ENCODE measurements around the gene RNF183. TPM values are rescaled to one million over a fixed set of nuclear protein-coding genes. Genes with fewer than 3 reads are reported as not detected.

Gene RNF183
- total and polyA plus RNA-seq, 9 of the 15 experiments (the other 6 are each of a cell fraction or from before 2014, with no cell fraction given) = 0.04 to 2.0 (median 0.16) TPM; not detected in 5

DNA sequence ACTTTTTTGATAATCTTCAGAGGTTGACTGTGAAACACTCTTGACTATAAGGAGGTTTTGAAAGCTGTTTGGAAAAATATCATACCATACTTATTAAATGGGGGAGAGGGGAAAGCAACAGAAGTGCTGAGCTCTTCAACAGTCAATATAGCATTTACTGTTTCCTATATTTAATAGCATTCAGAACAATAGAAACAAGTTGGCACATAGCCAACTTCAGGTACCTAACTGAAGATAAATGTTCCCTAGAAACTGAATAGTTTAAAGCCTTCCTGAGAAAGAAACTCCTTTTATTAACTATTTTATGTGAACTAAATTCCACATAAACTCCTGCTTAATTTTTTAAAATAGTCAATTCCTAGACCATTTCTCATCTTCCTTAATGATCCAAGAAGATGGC, 55.5 kb downstream of the RNF183 start:
- H3K4me2 ChIP-seq (ENCODE audit: insufficient read depth, low read length) = no peak overlapping the region
- H3K27ac ChIP-seq (ENCODE audit: extremely low read depth, low read depth, low read length) = no peak overlapping the region
- no peak overlapping the region for H2AFZ ChIP-seq (ENCODE audit: low read depth, low read length)
- intact Hi-C loops (cut with micrococcal nuclease) = no loop called here
- no peaks in the 10 kb centered on the region for H3K9me3 ChIP-seq (replicated peaks; ENCODE audit: control insufficient read depth, insufficient read depth, low read depth, low read length)
- BruUV-seq (replicated peaks) = no TSS peak
- TF ChIP-seq NCOA4 (IDR thresholded peaks at IDR 0.05; ENCODE audit: partially characterized antibody) (no peak), POLR2AphosphoS5 (IDR thresholded peaks at IDR 0.05; ENCODE audit: control insufficient read depth, insufficient read depth, low read depth, low read length) (no peak), NFIX (CRISPR knock-in tag; IDR thresholded peaks at IDR 0.05; ENCODE audit: low read depth) (peak; percentile 94), NFIC (IDR thresholded peaks at IDR 0.05) (peak; percentile 96)
- TF ChIP-seq, protein P1, sequence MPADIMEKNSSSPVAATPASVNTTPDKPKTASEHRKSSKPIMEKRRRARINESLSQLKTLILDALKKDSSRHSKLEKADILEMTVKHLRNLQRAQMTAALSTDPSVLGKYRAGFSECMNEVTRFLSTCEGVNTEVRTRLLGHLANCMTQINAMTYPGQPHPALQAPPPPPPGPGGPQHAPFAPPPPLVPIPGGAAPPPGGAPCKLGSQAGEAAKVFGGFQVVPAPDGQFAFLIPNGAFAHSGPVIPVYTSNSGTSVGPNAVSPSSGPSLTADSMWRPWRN (IDR thresholded peaks at IDR 0.05; ENCODE audit: low read depth) = no peak
- peaks cover 0 to 3% of the 10 kb centered on the region in 2 experiments; a peak in 2 of 5 replicates for H3K4me1 ChIP-seq (replicated peaks in 1 of 2; ENCODE audit: control insufficient read depth in 2 of 2, insufficient read depth in 2 of 2, low read length in 2 of 2)
- DNase-seq (ENCODE audit: extremely low read depth in 1 of 4, low spot score in 3 of 4) = no peak
- no peak for FAIRE-seq
- no peaks in the 10 kb centered on the region for H3K9me1 ChIP-seq (ENCODE audit: control insufficient read depth, insufficient read depth, low read length)
- CTCF ChIA-PET (ENCODE audit: low intra/inter-chr PET ratio) = no interaction called here
- no peaks in the 10 kb centered on the region; the same call in 2 of the 3 replicates for H3K36me3 ChIP-seq (ENCODE audit: control insufficient read depth, insufficient read depth, low read length)
- H3K27me3 ChIP-seq (ENCODE audit: control insufficient read depth in 2 of 2, insufficient read depth in 2 of 2, low read length in 2 of 2) = no peaks in the 10 kb centered on the region
- in situ Hi-C loops (cut with MboI) = no loop called here
- H4K20me1 ChIP-seq (replicated peaks; ENCODE audit: control insufficient read depth, insufficient read depth, low read length) = no peaks in the 10 kb centered on the region
- ATAC-seq = no peak
- no peak overlapping the region for H3K9ac ChIP-seq (ENCODE audit: insufficient read depth in 1 of 2, low read depth in 2 of 2, low read length in 2 of 2)
- no peak overlapping the region for H3K4me3 ChIP-seq
- H3K79me2 ChIP-seq (ENCODE audit: control insufficient read depth, insufficient read depth, low read length) = peaks cover 10% of the 10 kb centered on the region; the same call in 2 of the 3 replicates
- POLR2A ChIA-PET = interaction anchor here (0.8 to 1.1 kb wide), 3 partner anchors 13 to 52 kb away, joined by 3 to 6 read pairs (median 3); no protein-coding TSS in a partner anchor

Other genes with a start within 250 kb of the RNF183 start
Only the 7 nearest of the 13 such genes appear.
- 15.2 and 18.3 TPM in 2 replicates for gene FKBP15, start 82.1 kb downstream of the RNF183 start, total RNA-seq (2014; rRNA removed)
- 16.3 and 18.1 TPM in 2 replicates for gene FKBP15, start 82.1 kb downstream of the RNF183 start, total RNA-seq (2014; rRNA removed; fragmentation: Illumina TruSeq; extraction: Trizol)
- 20.1 and 21.6 TPM in 2 replicates for gene FKBP15, start 82.1 kb downstream of the RNF183 start, total RNA-seq (2015; rRNA removed; fragmentation: Illumina TruSeq; extraction: Trizol)
- 17.9 and 18.9 TPM in 2 replicates for gene FKBP15, start 82.1 kb downstream of the RNF183 start, total RNA-seq (2021)
- gene FKBP15, start 82.1 kb downstream of the RNF183 start, polyA plus RNA-seq (2011; rRNA removed) = 38.0 and 45.2 TPM in 2 replicates
- 19.5 and 23.2 TPM in 2 replicates for gene FKBP15, start 82.1 kb downstream of the RNF183 start, polyA plus RNA-seq (2014; fragmentation: Illumina TruSeq; extraction: Trizol)
- gene FKBP15, start 82.1 kb downstream of the RNF183 start, polyA plus RNA-seq (2014; fragmentation: Nextera tagmentation; extraction: Ambion mirVana) = 10 to 100 TPM in 1 of 2 experiments, 1 to 10 TPM in 1; 8.7 to 15.3 TPM
- gene FKBP15, start 82.1 kb downstream of the RNF183 start, polyA plus RNA-seq (2014; rRNA removed) = 17.9 and 18.9 TPM in 2 replicates
- 15.4 and 17.2 TPM in 2 replicates for gene SLC31A1, start 81.8 kb downstream of the RNF183 start, total RNA-seq (2014; rRNA removed)
- 28.6 and 29.9 TPM in 2 replicates for gene SLC31A1, start 81.8 kb downstream of the RNF183 start, total RNA-seq (2014; rRNA removed; fragmentation: Illumina TruSeq; extraction: Trizol)
- gene SLC31A1, start 81.8 kb downstream of the RNF183 start, total RNA-seq (2015; rRNA removed; fragmentation: Illumina TruSeq; extraction: Trizol) = 17.3 and 19.7 TPM in 2 replicates
- gene SLC31A1, start 81.8 kb downstream of the RNF183 start, total RNA-seq (2021) = 25.8 and 25.9 TPM in 2 replicates
- gene SLC31A1, start 81.8 kb downstream of the RNF183 start, polyA plus RNA-seq (2011; rRNA removed) = 39.3 and 40.7 TPM in 2 replicates
- 32.0 and 34.6 TPM in 2 replicates for gene SLC31A1, start 81.8 kb downstream of the RNF183 start, polyA plus RNA-seq (2014; fragmentation: Illumina TruSeq; extraction: Trizol)
- gene SLC31A1, start 81.8 kb downstream of the RNF183 start, polyA plus RNA-seq (2014; fragmentation: Nextera tagmentation; extraction: Ambion mirVana) = 10 to 100 TPM; 21.7 to 30.7 TPM
- 19.7 and 25.4 TPM in 2 replicates for gene SLC31A1, start 81.8 kb downstream of the RNF183 start, polyA plus RNA-seq (2014; rRNA removed)
- gene CDC26, start 27.8 kb downstream of the RNF183 start, total RNA-seq (2014; rRNA removed) = 38.9 and 49.8 TPM in 2 replicates
- gene CDC26, start 27.8 kb downstream of the RNF183 start, total RNA-seq (2014; rRNA removed; fragmentation: Illumina TruSeq; extraction: Trizol) = 60.0 and 61.5 TPM in 2 replicates
- 63.9 and 65.3 TPM in 2 replicates for gene CDC26, start 27.8 kb downstream of the RNF183 start, total RNA-seq (2015; rRNA removed; fragmentation: Illumina TruSeq; extraction: Trizol)
- gene CDC26, start 27.8 kb downstream of the RNF183 start, total RNA-seq (2021) = 33.0 TPM in 2 replicates
- 30.1 and 42.9 TPM in 2 replicates for gene CDC26, start 27.8 kb downstream of the RNF183 start, polyA plus RNA-seq (2011; rRNA removed)
- 69.5 and 76.9 TPM in 2 replicates for gene CDC26, start 27.8 kb downstream of the RNF183 start, polyA plus RNA-seq (2014; fragmentation: Illumina TruSeq; extraction: Trizol)
- 100 to 1,000 TPM; 132 to 147 TPM for gene CDC26, start 27.8 kb downstream of the RNF183 start, polyA plus RNA-seq (2014; fragmentation: Nextera tagmentation; extraction: Ambion mirVana)
- 57.4 and 64.6 TPM in 2 replicates for gene CDC26, start 27.8 kb downstream of the RNF183 start, polyA plus RNA-seq (2014; rRNA removed)
- gene PRPF4, start 27.7 kb downstream of the RNF183 start, total RNA-seq (2014; rRNA removed) = 36.2 and 39.8 TPM in 2 replicates
- gene PRPF4, start 27.7 kb downstream of the RNF183 start, total RNA-seq (2014; rRNA removed; fragmentation: Illumina TruSeq; extraction: Trizol) = 42.4 and 45.0 TPM in 2 replicates
- 52.7 and 53.2 TPM in 2 replicates for gene PRPF4, start 27.7 kb downstream of the RNF183 start, total RNA-seq (2015; rRNA removed; fragmentation: Illumina TruSeq; extraction: Trizol)
- gene PRPF4, start 27.7 kb downstream of the RNF183 start, total RNA-seq (2021) = 36.1 and 36.7 TPM in 2 replicates
- 18.3 and 26.1 TPM in 2 replicates for gene PRPF4, start 27.7 kb downstream of the RNF183 start, polyA plus RNA-seq (2011; rRNA removed)
- gene PRPF4, start 27.7 kb downstream of the RNF183 start, polyA plus RNA-seq (2014; fragmentation: Illumina TruSeq; extraction: Trizol) = 44.7 and 49.8 TPM in 2 replicates
- gene PRPF4, start 27.7 kb downstream of the RNF183 start, polyA plus RNA-seq (2014; fragmentation: Nextera tagmentation; extraction: Ambion mirVana) = 10 to 100 TPM; 25.8 to 66.0 TPM
- 29.5 and 30.2 TPM in 2 replicates for gene PRPF4, start 27.7 kb downstream of the RNF183 start, polyA plus RNA-seq (2014; rRNA removed)
- 0.64 and 0.78 TPM in 2 replicates for gene WDR31, start 36.9 kb upstream of the RNF183 start, total RNA-seq (2014; rRNA removed)
- gene WDR31, start 36.9 kb upstream of the RNF183 start, total RNA-seq (2014; rRNA removed; fragmentation: Illumina TruSeq; extraction: Trizol) = 0.95 and 1.3 TPM in 2 replicates
- gene WDR31, start 36.9 kb upstream of the RNF183 start, total RNA-seq (2015; rRNA removed; fragmentation: Illumina TruSeq; extraction: Trizol) = 0.80 and 1.0 TPM in 2 replicates
- gene WDR31, start 36.9 kb upstream of the RNF183 start, total RNA-seq (2021) = 1.4 and 1.5 TPM in 2 replicates
- gene WDR31, start 36.9 kb upstream of the RNF183 start, polyA plus RNA-seq (2011; rRNA removed) = 1.3 and 1.8 TPM in 2 replicates
- gene WDR31, start 36.9 kb upstream of the RNF183 start, polyA plus RNA-seq (2014; fragmentation: Illumina TruSeq; extraction: Trizol) = 1.2 and 1.3 TPM in 2 replicates
- gene WDR31, start 36.9 kb upstream of the RNF183 start, polyA plus RNA-seq (2014; fragmentation: Nextera tagmentation; extraction: Ambion mirVana) = under 1 TPM; 0.35 to 0.71 TPM
- 0.66 and 1.5 TPM in 2 replicates for gene WDR31, start 36.9 kb upstream of the RNF183 start, polyA plus RNA-seq (2014; rRNA removed)
- gene BSPRY, start 46.2 kb upstream of the RNF183 start, total RNA-seq (2014; rRNA removed) = 0.16 and 0.18 TPM in 2 replicates
- gene BSPRY, start 46.2 kb upstream of the RNF183 start, total RNA-seq (2014; rRNA removed; fragmentation: Illumina TruSeq; extraction: Trizol) = 0.18 and 0.22 TPM in 2 replicates
- 0.22 and 0.23 TPM in 2 replicates for gene BSPRY, start 46.2 kb upstream of the RNF183 start, total RNA-seq (2015; rRNA removed; fragmentation: Illumina TruSeq; extraction: Trizol)
- gene BSPRY, start 46.2 kb upstream of the RNF183 start, total RNA-seq (2021) = 0.16 and 0.45 TPM in 2 replicates
- 0.46 and 0.67 TPM in 2 replicates for gene BSPRY, start 46.2 kb upstream of the RNF183 start, polyA plus RNA-seq (2011; rRNA removed)
- 0.21 and 0.22 TPM in 2 replicates for gene BSPRY, start 46.2 kb upstream of the RNF183 start, polyA plus RNA-seq (2014; fragmentation: Illumina TruSeq; extraction: Trizol)
- under 1 TPM; 0.07 TPM for gene BSPRY, start 46.2 kb upstream of the RNF183 start, polyA plus RNA-seq (2014; fragmentation: Nextera tagmentation; extraction: Ambion mirVana)
- 0.17 and 0.34 TPM in 2 replicates for gene BSPRY, start 46.2 kb upstream of the RNF183 start, polyA plus RNA-seq (2014; rRNA removed)
- gene HDHD3, start 73.6 kb upstream of the RNF183 start, total RNA-seq (2014; rRNA removed) = 13.8 and 20.4 TPM in 2 replicates
- gene HDHD3, start 73.6 kb upstream of the RNF183 start, total RNA-seq (2014; rRNA removed; fragmentation: Illumina TruSeq; extraction: Trizol) = 4.4 and 5.0 TPM in 2 replicates
- 12.5 and 14.4 TPM in 2 replicates for gene HDHD3, start 73.6 kb upstream of the RNF183 start, total RNA-seq (2015; rRNA removed; fragmentation: Illumina TruSeq; extraction: Trizol)
- 15.7 TPM in 2 replicates for gene HDHD3, start 73.6 kb upstream of the RNF183 start, total RNA-seq (2021)
- gene HDHD3, start 73.6 kb upstream of the RNF183 start, polyA plus RNA-seq (2011; rRNA removed) = 10.7 and 10.9 TPM in 2 replicates
- 10.1 and 12.9 TPM in 2 replicates for gene HDHD3, start 73.6 kb upstream of the RNF183 start, polyA plus RNA-seq (2014; fragmentation: Illumina TruSeq; extraction: Trizol)
- gene HDHD3, start 73.6 kb upstream of the RNF183 start, polyA plus RNA-seq (2014; fragmentation: Nextera tagmentation; extraction: Ambion mirVana) = 1 to 10 TPM; 1.1 to 2.0 TPM
- 19.1 and 22.7 TPM in 2 replicates for gene HDHD3, start 73.6 kb upstream of the RNF183 start, polyA plus RNA-seq (2014; rRNA removed)